Measurements from ENCODE around the gene ZMYND15.
A peak's percentile ranks its signal among the peaks of the same experiment; 100 is the strongest.

The ZMYND15 gene

DNA sequence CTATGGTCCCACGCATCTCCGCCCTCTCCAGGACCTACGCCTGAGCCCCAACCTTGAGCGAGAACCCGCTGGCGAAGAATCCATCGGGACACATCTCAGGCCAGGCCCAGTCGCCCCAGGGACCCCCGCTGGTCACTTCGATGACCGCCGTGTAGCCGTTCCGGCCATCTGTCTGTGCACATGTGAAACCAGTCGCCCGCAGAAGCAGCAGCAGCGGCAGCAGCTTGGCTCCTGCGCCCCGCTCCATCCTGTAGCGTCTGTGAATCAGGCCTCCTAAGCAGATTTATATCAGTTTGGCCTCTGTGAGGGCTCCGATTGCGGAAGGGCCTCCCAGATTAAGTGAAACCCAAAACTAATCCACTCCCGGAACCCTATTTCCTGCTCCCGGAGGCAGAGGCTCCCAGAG is 46.5 kb downstream of the ZMYND15 start, which contains the start of gene VMO1:
TSS of gene VMO1 (minus strand) at position 259 of the 406 bp plus-strand sequence. CDS start at position 247, 12 bp downstream.
- no peak for DNase-seq (ENCODE audit: low spot score)

DNA sequence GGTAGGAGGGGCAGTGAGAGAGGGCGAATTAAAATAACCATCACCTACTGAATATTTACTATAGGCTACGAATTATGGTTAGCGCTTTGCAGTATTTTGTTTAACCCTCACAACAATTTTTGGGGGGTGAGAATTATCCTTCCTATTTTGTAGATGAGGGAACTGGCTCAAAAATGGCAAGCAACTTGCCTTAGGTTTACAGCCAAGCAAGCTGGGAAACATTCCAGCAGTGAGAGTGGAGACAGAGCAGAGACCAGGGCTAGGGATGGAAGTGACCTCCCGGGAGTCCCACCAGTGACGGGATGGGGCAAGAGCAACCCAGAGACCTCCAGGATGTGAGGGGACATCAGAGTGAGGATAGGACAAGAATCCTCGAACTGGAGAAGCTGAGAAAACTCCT is 46.9 kb downstream of the ZMYND15 start:
- no peak for DNase-seq (ENCODE audit: low spot score)

DNA sequence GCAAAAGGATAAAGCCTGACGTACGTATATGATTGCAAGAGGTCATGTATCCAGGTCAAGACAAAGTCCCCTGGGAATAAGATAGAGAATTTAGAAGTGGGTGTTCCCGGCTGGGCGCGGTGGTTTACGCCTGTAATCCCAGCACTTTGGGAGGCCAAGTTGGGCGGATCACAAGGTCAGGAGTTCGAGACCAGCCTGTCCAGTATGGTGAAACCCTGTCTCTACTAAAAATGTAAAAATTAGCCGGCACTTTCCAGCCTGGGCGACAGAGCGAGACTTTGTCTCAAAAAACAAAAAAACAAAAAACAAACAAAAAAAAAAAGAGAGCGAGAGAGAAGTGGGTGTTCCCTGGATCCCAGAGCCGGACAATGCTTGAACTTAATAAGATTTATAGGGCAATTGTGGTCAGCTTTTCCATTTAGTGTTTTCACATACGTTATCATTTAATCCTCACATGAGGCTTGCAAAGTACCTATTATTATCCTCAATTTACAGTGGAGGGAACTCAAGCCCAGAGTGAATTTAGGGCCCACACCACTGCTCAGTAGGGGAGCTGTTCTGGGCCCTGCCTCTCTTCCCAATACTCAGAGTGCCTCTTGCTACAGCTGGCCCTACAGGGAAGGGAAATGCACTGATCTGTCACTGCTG is 48.6 kb downstream of the ZMYND15 start:
- no peak for DNase-seq (ENCODE audit: low spot score)

DNA sequence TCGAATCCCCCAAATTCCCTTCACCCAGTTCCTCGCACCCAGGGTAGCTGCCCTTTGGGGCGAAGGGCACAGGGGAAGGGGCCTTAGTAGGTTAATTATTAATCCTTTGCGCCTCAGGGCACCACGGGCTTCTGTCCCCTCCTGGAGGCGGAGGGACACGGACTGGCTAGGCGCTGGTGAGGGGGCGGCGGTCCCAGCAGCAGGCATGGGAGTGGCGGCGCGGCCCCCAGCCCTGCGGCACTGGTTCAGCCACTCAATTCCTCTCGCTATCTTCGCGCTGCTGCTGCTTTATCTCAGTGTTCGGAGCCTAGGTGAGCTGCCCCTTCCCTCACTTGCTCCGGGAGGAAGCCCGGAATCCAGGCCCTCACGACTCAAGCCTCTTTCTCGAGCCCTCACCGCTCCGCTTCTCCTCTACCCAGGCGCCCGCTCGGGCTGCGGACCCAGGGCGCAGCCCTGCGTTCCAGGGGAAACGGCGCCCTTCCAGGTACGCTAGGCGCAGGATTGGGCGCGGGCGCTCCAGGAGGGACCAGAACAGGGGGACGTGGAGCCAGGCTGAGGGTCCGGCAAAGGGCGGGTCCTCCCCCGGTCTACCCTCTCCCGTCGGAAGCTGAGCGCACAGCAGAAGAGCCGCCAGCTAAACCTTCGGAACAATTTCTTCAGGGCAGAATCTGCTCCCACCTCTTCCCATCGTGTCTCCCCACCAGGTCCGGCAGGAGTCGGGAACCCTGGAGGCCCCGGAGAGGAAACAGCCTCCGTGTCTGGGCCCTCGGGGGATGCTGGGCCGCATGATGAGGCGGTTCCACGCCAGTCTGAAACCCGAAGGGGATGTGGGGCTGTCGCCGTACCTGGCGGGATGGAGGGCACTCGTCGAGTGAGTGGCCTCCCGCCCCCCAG is 49.4 kb downstream of the ZMYND15 start, which contains the start of gene GLTPD2:
TSS of gene GLTPD2 (plus strand) at position 158 of the 894 bp plus-strand sequence. CDS start at position 206, 48 bp downstream.
- DNase-seq (ENCODE audit: low spot score) = peak; percentile 28

DNA sequence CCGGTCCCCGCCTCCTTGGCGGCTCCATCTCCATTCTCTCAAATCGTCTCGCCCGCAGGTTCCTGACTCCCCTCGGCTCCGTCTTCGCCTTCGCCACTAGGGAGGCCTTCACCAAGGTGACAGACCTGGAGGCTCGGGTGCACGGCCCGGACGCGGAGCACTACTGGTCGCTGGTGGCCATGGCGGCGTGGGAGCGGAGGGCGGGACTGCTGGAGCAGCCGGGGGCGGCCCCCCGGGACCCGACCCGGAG is 50.0 kb downstream of the ZMYND15 start:
- no peak for DNase-seq (ENCODE audit: low spot score)

DNA sequence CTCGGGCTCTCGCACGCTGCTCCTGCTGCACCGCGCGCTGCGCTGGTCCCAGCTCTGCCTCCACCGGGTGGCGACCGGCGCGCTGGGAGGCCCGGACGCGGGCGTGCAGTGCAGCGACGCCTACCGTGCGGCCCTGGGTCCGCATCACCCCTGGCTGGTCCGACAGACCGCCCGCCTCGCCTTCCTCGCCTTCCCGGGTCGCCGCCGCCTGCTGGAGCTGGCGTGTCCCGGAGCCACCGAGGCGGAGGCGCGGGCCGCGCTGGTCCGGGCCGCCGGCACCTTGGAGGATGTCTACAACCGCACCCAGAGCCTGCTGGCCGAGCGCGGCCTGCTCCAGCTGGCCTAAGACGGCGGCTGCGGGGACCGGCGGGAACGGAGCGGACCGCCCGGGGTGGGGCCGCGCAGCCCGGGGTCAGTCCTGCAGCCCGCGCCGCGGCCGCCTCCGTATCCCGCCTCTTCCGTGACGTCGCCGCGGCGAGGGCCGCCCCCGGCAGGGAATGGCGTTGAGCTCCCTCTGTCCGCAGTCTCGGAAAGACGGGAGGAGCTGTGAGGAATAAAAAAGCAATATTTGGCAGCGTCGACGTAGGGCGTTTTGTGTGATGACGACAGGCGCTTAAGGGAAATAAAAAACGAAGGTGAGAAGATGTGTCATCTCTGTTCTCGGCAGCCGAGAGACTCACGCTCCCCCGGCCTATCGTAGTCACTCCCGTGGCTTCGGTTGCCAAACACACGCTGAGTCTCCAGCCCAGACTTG is 50.5 kb downstream of the ZMYND15 start:
- DNase-seq (ENCODE audit: low spot score) = peak; percentile 88

DNA sequence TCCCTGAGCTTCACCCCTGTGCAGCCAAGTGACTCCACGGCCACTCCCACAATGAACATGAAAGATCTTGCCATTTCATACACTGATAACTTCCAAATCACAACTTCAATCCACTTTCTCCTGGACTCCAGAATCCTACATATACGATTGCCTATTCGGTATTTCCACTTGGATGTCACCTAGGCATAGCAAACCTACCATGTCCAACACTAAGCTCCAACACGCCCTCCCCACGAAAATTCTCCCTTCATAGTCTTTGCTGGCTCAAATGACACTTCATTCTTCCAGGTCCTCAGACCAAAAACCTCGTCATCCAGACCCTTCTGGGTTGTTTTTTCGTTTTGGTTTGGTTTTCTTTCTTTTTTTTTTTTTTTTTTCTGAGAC is 51.1 kb downstream of the ZMYND15 start:
- no peak for DNase-seq (ENCODE audit: low spot score)

DNA sequence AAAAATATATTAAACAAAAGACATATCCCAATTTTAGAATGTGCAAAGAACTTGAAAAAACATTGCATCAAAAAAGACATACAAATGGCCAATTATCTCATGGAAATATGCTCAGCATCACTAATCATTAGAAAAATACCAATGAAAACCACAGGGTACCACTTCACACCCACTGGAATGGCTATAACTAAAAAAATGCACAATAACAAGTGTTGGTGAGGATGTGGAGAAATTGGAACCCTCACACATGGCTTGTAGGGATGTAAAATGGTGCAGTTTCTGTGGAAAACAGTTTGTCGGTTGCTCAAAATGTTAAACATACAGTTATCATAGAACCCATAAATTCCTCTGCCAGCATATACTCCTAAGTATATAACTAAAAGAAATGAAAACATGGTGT is 55.5 kb downstream of the ZMYND15 start:
- no peak for DNase-seq (ENCODE audit: low spot score)
